GM23338 (cell line): Measurements from ENCODE around the gene KISS1. TPM values are rescaled to one million over a fixed set of nuclear protein-coding genes. Genes with fewer than 3 reads are reported as not detected.

Experiments
- ATAC-seq: fragments of 200-7000 bp; cut with Tn5 transposase; 3 replicates; pipeline ENCODE4 v1.9.1; 2020
- DNase-seq: peaks from one replicate; pipeline ENCODE4 v3.0.0-alpha.2; 2015; ENCODE audit warnings: low spot score
- H2AFZ ChIP-seq: fragments of 200-600 bp; sonication (generic); 2 replicates; pipeline ENCODE4 v1.8.0; 2016; ENCODE audit warnings: antibody characterized with exemption, mild to moderate bottlenecking, moderate library complexity
- H3F3A ChIP-seq: fragments of 200-600 bp; sonication (generic); replicated peaks from 2 replicates; pipeline ENCODE4 v1.8.0; 2017; ENCODE audit warnings: antibody characterized with exemption, mixed run types, low read depth
- H3K27ac ChIP-seq: fragments of 200-600 bp; sonication (generic); 2 replicates; pipeline ENCODE4 v1.6.1; 2016; ENCODE audit warnings: low read depth
- H3K27me3 ChIP-seq: fragments of 200-600 bp; sonication (generic); 2 replicates; pipeline ENCODE4 v1.8.0; 2016; ENCODE audit warnings: mild to moderate bottlenecking, mixed run types, moderate library complexity; ENCODE audit not compliant: insufficient read depth
- H3K36me3 ChIP-seq: fragments of 200-600 bp; sonication (generic); 2 replicates; pipeline ENCODE4 v1.8.0; 2016; ENCODE audit warnings: mild to moderate bottlenecking; ENCODE audit not compliant: insufficient read depth
- H3K4me1 ChIP-seq: fragments of 200-600 bp; sonication (generic); 2 replicates; pipeline ENCODE4 v1.8.0; 2016; ENCODE audit warnings: mild to moderate bottlenecking, moderate library complexity; ENCODE audit not compliant: insufficient read depth
- H3K4me2 ChIP-seq: fragments of 200-600 bp; sonication (generic); 2 replicates; pipeline ENCODE4 v1.7.1; 2017; ENCODE audit warnings: mixed run types
- H3K4me3 ChIP-seq: fragments of 200-600 bp; sonication (generic); 2 replicates; pipeline ENCODE4 v1.6.1; 2016; ENCODE audit warnings: mixed run types
- H3K79me2 ChIP-seq: fragments of 200-600 bp; sonication (generic); replicated peaks from 2 replicates; pipeline ENCODE4 v1.8.0; 2017; ENCODE audit warnings: mild to moderate bottlenecking; ENCODE audit not compliant: insufficient read depth
- H3K9me2 ChIP-seq: fragments of 200-600 bp; sonication (generic); 2 replicates; pipeline ENCODE4 v1.8.0; 2017; ENCODE audit not compliant: insufficient read depth
- H4K20me1 ChIP-seq: fragments of 200-600 bp; sonication (generic); replicated peaks from 2 replicates; pipeline ENCODE4 v1.8.0; 2017; ENCODE audit warnings: mild to moderate bottlenecking; ENCODE audit not compliant: insufficient read depth
- H3K27ac Mint-ChIP-seq: 2 replicates; pipeline ENCODE4 v1.8.0; 2020; ENCODE audit warnings: inconsistent platforms, mild to moderate bottlenecking, moderate library complexity, mixed read lengths
- H3K27me3 Mint-ChIP-seq: 3 replicates; pipeline ENCODE4 v1.8.0; 2022; ENCODE audit warnings: low read depth, mild to moderate bottlenecking, moderate library complexity, mixed read lengths, inconsistent platforms; ENCODE audit not compliant: insufficient read depth, poor library complexity
- H3K36me3 Mint-ChIP-seq: 3 replicates; pipeline ENCODE4 v1.8.0; 2021; ENCODE audit warnings: low read depth, mild to moderate bottlenecking, inconsistent platforms, moderate library complexity, mixed read lengths
- H3K4me1 Mint-ChIP-seq: 3 replicates; pipeline ENCODE4 v1.8.0; 2020; ENCODE audit warnings: mild to moderate bottlenecking, inconsistent platforms, mixed read lengths
- H3K4me3 Mint-ChIP-seq: 3 replicates; pipeline ENCODE4 v1.8.0; 2021; ENCODE audit warnings: moderate library complexity, mild to moderate bottlenecking, inconsistent platforms, mixed read lengths
- H3K9me3 Mint-ChIP-seq: 3 replicates; pipeline ENCODE4 v1.8.0; 2020; ENCODE audit warnings: moderate library complexity, mild to moderate bottlenecking, inconsistent platforms, mixed read lengths
- EZH2phosphoT487 ChIP-seq: fragments of 200-600 bp; sonication (generic); IDR thresholded peaks from one replicate; pipeline ENCODE4 v1.8.1; 2018; ENCODE audit warnings: antibody characterized with exemption; ENCODE audit not compliant: unreplicated experiment
- JUNB ChIP-seq: IDR thresholded peaks from one replicate; pipeline ENCODE4 v1.6.1; 2016; ENCODE audit warnings: antibody characterized with exemption; ENCODE audit not compliant: unreplicated experiment
- NANOG ChIP-seq: IDR thresholded peaks from 2 replicates; pipeline ENCODE4 v1.6.1; 2016; ENCODE audit warnings: antibody characterized with exemption, borderline replicate concordance
- ZNF114 ChIP-seq: fragments of 250-450 bp; sonication (Bioruptor Pico); IDR thresholded peaks from 2 replicates; pipeline ENCODE4 v1.5.0; 2020; ENCODE audit warnings: mild to moderate bottlenecking, moderate library complexity
- ZNF331 ChIP-seq: fragments of 250-450 bp; sonication (Bioruptor Pico); IDR thresholded peaks from 2 replicates; pipeline ENCODE4 v1.5.0; 2020; ENCODE audit warnings: low read depth, mild to moderate bottlenecking, moderate library complexity
- polyA plus RNA-seq: library from polyadenylated mRNA; unstranded; fragments of >200 nt; fragmentation: Nextera tagmentation; extraction: Ambion mirVana; gene quantifications from 2 replicates; pipeline ENCODE4 v1.2.1, GENCODE V29; 2016
- total RNA-seq: library from RNA; depleted of rRNA; stranded (reverse); fragments of >200 nt; shearing (Covaris generic); gene quantifications from 2 replicates; pipeline ENCODE4 v1.2.3, GENCODE V29; 2014
- TF ChIP-seq, protein P1 (sequence below), 2 experiments: fragments of 200-600 bp in 1 of 2; sonication (generic) in 1 of 2; conservative IDR thresholded peaks; 2 replicates each; pipeline versions ENCODE4 v1.5.1 to v1.6.1; 2016 to 2017; ENCODE audit warnings: antibody characterized with exemption in 2 of 2, low read depth in 2 of 2, mild to moderate bottlenecking in 2 of 2, moderate library complexity in 1 of 2
- TF ChIP-seq, protein P2 (sequence below): fragments of 250-450 bp; sonication (Bioruptor Pico); IDR thresholded peaks from 2 replicates; pipeline ENCODE4 v1.5.0; 2020; ENCODE audit warnings: mild to moderate bottlenecking, moderate library complexity

KISS1 gene
- total and polyA plus RNA-seq, 2 experiments from 2014 or later = not detected

DNA sequence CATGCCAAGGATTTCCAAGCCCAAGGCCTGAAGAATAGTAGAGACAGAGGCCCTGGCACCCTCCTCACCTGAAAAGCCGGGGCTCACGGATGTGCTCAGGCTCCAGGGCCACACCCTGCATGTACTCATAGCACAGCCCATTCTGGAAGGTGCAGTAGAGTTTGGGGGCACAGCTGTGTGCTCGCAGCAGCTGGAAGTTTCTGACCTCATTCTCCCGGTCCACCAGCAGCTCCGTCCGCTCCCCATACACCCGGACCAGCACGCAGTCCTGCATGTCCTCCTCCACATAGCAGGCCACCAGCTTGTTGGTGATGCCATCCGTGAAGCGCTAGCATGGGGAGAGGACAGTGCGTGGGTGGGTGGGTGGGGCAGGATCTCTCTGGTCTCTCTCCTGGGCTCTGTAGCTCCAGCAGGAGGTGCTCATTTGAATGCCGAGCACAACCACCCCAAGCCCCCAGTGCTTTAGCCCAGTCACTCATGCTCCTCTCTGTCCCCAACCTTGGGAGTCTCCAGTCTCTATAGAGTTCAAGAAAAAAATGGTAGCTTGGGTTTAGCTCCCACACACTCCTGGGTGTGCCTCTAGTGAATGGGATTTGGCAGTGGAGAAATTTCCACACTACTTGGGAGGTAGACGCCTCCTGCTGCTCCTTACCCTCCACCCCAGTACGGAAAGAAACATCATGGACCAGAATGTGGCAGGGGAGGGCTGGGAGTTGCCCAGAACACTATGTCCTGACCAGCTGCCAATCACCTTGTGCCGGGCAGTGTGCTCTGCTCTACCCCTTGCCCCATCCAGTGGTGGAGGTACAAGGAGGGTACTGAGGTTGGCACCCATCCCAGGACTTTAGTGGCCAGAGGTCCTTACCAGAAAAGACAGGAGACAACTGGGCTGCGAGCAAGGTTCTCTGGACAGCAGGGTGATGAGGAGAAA, 46.4 kb downstream of the KISS1 start:
- no peaks in the 10 kb centered on the region for H3K9me3 Mint-ChIP-seq
- TF ChIP-seq, protein P1, sequence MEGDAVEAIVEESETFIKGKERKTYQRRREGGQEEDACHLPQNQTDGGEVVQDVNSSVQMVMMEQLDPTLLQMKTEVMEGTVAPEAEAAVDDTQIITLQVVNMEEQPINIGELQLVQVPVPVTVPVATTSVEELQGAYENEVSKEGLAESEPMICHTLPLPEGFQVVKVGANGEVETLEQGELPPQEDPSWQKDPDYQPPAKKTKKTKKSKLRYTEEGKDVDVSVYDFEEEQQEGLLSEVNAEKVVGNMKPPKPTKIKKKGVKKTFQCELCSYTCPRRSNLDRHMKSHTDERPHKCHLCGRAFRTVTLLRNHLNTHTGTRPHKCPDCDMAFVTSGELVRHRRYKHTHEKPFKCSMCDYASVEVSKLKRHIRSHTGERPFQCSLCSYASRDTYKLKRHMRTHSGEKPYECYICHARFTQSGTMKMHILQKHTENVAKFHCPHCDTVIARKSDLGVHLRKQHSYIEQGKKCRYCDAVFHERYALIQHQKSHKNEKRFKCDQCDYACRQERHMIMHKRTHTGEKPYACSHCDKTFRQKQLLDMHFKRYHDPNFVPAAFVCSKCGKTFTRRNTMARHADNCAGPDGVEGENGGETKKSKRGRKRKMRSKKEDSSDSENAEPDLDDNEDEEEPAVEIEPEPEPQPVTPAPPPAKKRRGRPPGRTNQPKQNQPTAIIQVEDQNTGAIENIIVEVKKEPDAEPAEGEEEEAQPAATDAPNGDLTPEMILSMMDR (conservative IDR thresholded peaks at IDR 0.05; ENCODE audit: low read depth in 2 of 2) = no peak
- TF ChIP-seq ZNF114 (CRISPR knock-in tag) (no peak), NANOG (no peak), ZNF331 (CRISPR knock-in tag) (no peak), EZH2phosphoT487 (no peak), JUNB (no peak)
- TF ChIP-seq, protein P2, sequence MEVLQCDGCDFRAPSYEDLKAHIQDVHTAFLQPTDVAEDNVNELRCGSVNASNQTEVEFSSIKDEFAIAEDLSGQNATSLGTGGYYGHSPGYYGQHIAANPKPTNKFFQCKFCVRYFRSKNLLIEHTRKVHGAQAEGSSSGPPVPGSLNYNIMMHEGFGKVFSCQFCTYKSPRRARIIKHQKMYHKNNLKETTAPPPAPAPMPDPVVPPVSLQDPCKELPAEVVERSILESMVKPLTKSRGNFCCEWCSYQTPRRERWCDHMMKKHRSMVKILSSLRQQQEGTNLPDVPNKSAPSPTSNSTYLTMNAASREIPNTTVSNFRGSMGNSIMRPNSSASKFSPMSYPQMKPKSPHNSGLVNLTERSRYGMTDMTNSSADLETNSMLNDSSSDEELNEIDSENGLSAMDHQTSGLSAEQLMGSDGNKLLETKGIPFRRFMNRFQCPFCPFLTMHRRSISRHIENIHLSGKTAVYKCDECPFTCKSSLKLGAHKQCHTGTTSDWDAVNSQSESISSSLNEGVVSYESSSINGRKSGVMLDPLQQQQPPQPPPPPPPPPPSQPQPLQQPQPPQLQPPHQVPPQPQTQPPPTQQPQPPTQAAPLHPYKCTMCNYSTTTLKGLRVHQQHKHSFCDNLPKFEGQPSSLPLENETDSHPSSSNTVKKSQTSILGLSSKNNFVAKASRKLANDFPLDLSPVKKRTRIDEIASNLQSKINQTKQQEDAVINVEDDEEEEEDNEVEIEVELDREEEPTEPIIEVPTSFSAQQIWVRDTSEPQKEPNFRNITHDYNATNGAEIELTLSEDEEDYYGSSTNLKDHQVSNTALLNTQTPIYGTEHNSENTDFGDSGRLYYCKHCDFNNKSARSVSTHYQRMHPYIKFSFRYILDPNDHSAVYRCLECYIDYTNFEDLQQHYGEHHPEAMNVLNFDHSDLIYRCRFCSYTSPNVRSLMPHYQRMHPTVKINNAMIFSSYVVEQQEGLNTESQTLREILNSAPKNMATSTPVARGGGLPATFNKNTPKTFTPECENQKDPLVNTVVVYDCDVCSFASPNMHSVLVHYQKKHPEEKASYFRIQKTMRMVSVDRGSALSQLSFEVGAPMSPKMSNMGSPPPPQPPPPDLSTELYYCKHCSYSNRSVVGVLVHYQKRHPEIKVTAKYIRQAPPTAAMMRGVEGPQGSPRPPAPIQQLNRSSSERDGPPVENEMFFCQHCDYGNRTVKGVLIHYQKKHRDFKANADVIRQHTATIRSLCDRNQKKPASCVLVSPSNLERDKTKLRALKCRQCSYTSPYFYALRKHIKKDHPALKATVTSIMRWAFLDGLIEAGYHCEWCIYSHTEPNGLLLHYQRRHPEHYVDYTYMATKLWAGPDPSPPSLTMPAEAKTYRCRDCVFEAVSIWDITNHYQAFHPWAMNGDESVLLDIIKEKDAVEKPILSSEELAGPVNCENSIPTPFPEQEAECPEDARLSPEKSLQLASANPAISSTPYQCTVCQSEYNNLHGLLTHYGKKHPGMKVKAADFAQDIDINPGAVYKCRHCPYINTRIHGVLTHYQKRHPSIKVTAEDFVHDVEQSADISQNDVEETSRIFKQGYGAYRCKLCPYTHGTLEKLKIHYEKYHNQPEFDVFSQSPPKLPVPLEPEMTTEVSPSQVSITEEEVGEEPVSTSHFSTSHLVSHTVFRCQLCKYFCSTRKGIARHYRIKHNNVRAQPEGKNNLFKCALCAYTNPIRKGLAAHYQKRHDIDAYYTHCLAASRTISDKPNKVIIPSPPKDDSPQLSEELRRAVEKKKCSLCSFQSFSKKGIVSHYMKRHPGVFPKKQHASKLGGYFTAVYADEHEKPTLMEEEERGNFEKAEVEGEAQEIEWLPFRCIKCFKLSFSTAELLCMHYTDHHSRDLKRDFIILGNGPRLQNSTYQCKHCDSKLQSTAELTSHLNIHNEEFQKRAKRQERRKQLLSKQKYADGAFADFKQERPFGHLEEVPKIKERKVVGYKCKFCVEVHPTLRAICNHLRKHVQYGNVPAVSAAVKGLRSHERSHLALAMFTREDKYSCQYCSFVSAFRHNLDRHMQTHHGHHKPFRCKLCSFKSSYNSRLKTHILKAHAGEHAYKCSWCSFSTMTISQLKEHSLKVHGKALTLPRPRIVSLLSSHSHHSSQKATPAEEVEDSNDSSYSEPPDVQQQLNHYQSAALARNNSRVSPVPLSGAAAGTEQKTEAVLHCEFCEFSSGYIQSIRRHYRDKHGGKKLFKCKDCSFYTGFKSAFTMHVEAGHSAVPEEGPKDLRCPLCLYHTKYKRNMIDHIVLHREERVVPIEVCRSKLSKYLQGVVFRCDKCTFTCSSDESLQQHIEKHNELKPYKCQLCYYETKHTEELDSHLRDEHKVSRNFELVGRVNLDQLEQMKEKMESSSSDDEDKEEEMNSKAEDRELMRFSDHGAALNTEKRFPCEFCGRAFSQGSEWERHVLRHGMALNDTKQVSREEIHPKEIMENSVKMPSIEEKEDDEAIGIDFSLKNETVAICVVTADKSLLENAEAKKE (CRISPR knock-in tag) = no peak
- peaks cover 54% of the 10 kb centered on the region for H3K4me1 Mint-ChIP-seq
- no peak for ATAC-seq
- peak overlapping the region; percentile 69 for H3K4me3 Mint-ChIP-seq
- Histone ChIP-seq H3K4me2 (peak overlapping the region; percentile 92; the same call in 1 of the 2 replicates), H3K27me3 (peaks cover 19% of the 10 kb centered on the region; the same call in 1 of the 2 replicates), H3K79me2 (no peaks in the 10 kb centered on the region), H3K36me3 (no peaks in the 10 kb centered on the region), H3K4me3 (no peak overlapping the region), H2AFZ (no peak overlapping the region), H4K20me1 (no peaks in the 10 kb centered on the region), H3K27ac (no peak overlapping the region), H3K4me1 (peaks cover 32% of the 10 kb centered on the region), H3F3A (no peaks in the 10 kb centered on the region; the same call in 1 of the 2 replicates), H3K9me2 (no peaks in the 10 kb centered on the region)
- H3K36me3 Mint-ChIP-seq = peaks cover 2% of the 10 kb centered on the region; the same call in 2 of the 3 replicates
- peaks cover 27% of the 10 kb centered on the region for H3K27me3 Mint-ChIP-seq
- no peak overlapping the region for H3K27ac Mint-ChIP-seq
- no peak for DNase-seq
